SU-DHL-6 (cell line): ENCODE results near the gene ERCC8.

Source experiments
- CTCF ChIP-seq: fragments of 200-600 bp; sonication (generic); IDR thresholded peaks from one replicate; pipeline ENCODE4 v1.5.1; 2017; ENCODE audit warnings: antibody characterized with exemption, mild to moderate bottlenecking, low read length, moderate library complexity; ENCODE audit not compliant: insufficient read depth, poor library complexity, severe bottlenecking
- EZH2phosphoT487 ChIP-seq: fragments of 200-600 bp; sonication (generic), shearing (Covaris generic); conservative IDR thresholded peaks from 2 replicates; pipeline ENCODE4 v1.6.1; 2018; ENCODE audit warnings: mild to moderate bottlenecking, antibody characterized with exemption, low read length, moderate library complexity, mixed read lengths

- no peak for TF ChIP-seq CTCF
- TF ChIP-seq EZH2phosphoT487: no peak
These were observed 49.2 kb upstream of the ERCC8 start for GRCh38 chr5:60993875-60994571.
